Hepatocyte (in vitro differentiated cells): ENCODE data around the gene TBC1D1.

ENCODE experiments used
- CTCF ChIP-seq: fragments of 200-600 bp; sonication (generic); IDR thresholded peaks from 2 replicates; pipeline ENCODE4 v1.5.1; 2016; ENCODE audit warnings: antibody characterized with exemption, mild to moderate bottlenecking; ENCODE audit not compliant: poor library complexity
- EZH2 ChIP-seq: fragments of 200-600 bp; sonication (generic); IDR thresholded peaks from 2 replicates; pipeline ENCODE4 v1.6.1; 2016; ENCODE audit warnings: antibody characterized with exemption, mild to moderate bottlenecking, borderline replicate concordance

DNA sequence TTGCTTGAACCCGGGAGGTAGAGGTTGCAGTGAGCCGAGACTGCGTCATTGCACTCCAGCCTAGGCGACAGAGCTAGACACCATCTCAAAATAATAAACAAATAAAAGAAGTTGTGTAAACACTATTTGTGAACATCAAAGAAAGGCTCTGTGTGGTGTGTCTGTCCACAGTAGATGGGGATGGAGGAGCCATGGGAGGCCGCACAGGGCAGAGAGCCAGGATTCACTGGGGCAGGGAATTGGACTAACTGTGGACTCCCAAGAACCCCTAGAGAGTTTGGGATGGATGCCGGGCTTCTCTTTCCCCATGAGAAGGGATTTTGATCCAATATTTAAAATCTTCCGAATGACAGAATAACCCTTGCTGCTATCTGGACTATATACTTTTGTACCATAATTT lies 26.5 kb downstream of the TBC1D1 start:
- TF ChIP-seq EZH2 (no peak), CTCF (no peak)
